GM23338 (cell line): ENCODE measurements around the gene NAA20. TPM values are rescaled to one million over a fixed set of nuclear protein-coding genes. Genes with fewer than 3 reads are reported as not detected.

ENCODE experiments used
- ATAC-seq: fragments of 200-7000 bp; cut with Tn5 transposase; 3 replicates; pipeline ENCODE4 v1.9.1; 2020
- DNase-seq: peaks from one replicate; pipeline ENCODE4 v3.0.0-alpha.2; 2015; ENCODE audit warnings: low spot score
- H2AFZ ChIP-seq: fragments of 200-600 bp; sonication (generic); 2 replicates; pipeline ENCODE4 v1.8.0; 2016; ENCODE audit warnings: antibody characterized with exemption, mild to moderate bottlenecking, moderate library complexity
- H3F3A ChIP-seq: fragments of 200-600 bp; sonication (generic); replicated peaks from 2 replicates; pipeline ENCODE4 v1.8.0; 2017; ENCODE audit warnings: antibody characterized with exemption, mixed run types, low read depth
- H3K27ac ChIP-seq: fragments of 200-600 bp; sonication (generic); 2 replicates; pipeline ENCODE4 v1.6.1; 2016; ENCODE audit warnings: low read depth
- H3K27me3 ChIP-seq: fragments of 200-600 bp; sonication (generic); 2 replicates; pipeline ENCODE4 v1.8.0; 2016; ENCODE audit warnings: mild to moderate bottlenecking, mixed run types, moderate library complexity; ENCODE audit not compliant: insufficient read depth
- H3K36me3 ChIP-seq: fragments of 200-600 bp; sonication (generic); 2 replicates; pipeline ENCODE4 v1.8.0; 2016; ENCODE audit warnings: mild to moderate bottlenecking; ENCODE audit not compliant: insufficient read depth
- H3K4me1 ChIP-seq: fragments of 200-600 bp; sonication (generic); 2 replicates; pipeline ENCODE4 v1.8.0; 2016; ENCODE audit warnings: mild to moderate bottlenecking, moderate library complexity; ENCODE audit not compliant: insufficient read depth
- H3K4me2 ChIP-seq: fragments of 200-600 bp; sonication (generic); 2 replicates; pipeline ENCODE4 v1.7.1; 2017; ENCODE audit warnings: mixed run types
- H3K4me3 ChIP-seq: fragments of 200-600 bp; sonication (generic); 2 replicates; pipeline ENCODE4 v1.6.1; 2016; ENCODE audit warnings: mixed run types
- H3K79me2 ChIP-seq: fragments of 200-600 bp; sonication (generic); replicated peaks from 2 replicates; pipeline ENCODE4 v1.8.0; 2017; ENCODE audit warnings: mild to moderate bottlenecking; ENCODE audit not compliant: insufficient read depth
- H3K9me2 ChIP-seq: fragments of 200-600 bp; sonication (generic); 2 replicates; pipeline ENCODE4 v1.8.0; 2017; ENCODE audit not compliant: insufficient read depth
- H4K20me1 ChIP-seq: fragments of 200-600 bp; sonication (generic); replicated peaks from 2 replicates; pipeline ENCODE4 v1.8.0; 2017; ENCODE audit warnings: mild to moderate bottlenecking; ENCODE audit not compliant: insufficient read depth
- H3K27ac Mint-ChIP-seq: 2 replicates; pipeline ENCODE4 v1.8.0; 2020; ENCODE audit warnings: inconsistent platforms, mild to moderate bottlenecking, moderate library complexity, mixed read lengths
- H3K27me3 Mint-ChIP-seq: 3 replicates; pipeline ENCODE4 v1.8.0; 2022; ENCODE audit warnings: low read depth, mild to moderate bottlenecking, moderate library complexity, mixed read lengths, inconsistent platforms; ENCODE audit not compliant: insufficient read depth, poor library complexity
- H3K36me3 Mint-ChIP-seq: 3 replicates; pipeline ENCODE4 v1.8.0; 2021; ENCODE audit warnings: low read depth, mild to moderate bottlenecking, inconsistent platforms, moderate library complexity, mixed read lengths
- H3K4me1 Mint-ChIP-seq: 3 replicates; pipeline ENCODE4 v1.8.0; 2020; ENCODE audit warnings: mild to moderate bottlenecking, inconsistent platforms, mixed read lengths
- H3K4me3 Mint-ChIP-seq: 3 replicates; pipeline ENCODE4 v1.8.0; 2021; ENCODE audit warnings: moderate library complexity, mild to moderate bottlenecking, inconsistent platforms, mixed read lengths
- H3K9me3 Mint-ChIP-seq: 3 replicates; pipeline ENCODE4 v1.8.0; 2020; ENCODE audit warnings: moderate library complexity, mild to moderate bottlenecking, inconsistent platforms, mixed read lengths
- CREB1 ChIP-seq: fragments of 250-450 bp; sonication (Bioruptor Pico); IDR thresholded peaks from 2 replicates; pipeline ENCODE4 v1.5.0; 2020; ENCODE audit warnings: low read depth, mild to moderate bottlenecking, moderate library complexity
- EZH2 ChIP-seq: fragments of 200-600 bp; sonication (generic); IDR thresholded peaks from one replicate; pipeline ENCODE4 v1.8.0; 2017; ENCODE audit warnings: antibody characterized with exemption, mild to moderate bottlenecking, low read depth; ENCODE audit not compliant: unreplicated experiment
- JUNB ChIP-seq: IDR thresholded peaks from one replicate; pipeline ENCODE4 v1.6.1; 2016; ENCODE audit warnings: antibody characterized with exemption; ENCODE audit not compliant: unreplicated experiment
- POLR2AphosphoS5 ChIP-seq: IDR thresholded peaks from 2 replicates; pipeline ENCODE4 v1.6.1; 2016; ENCODE audit warnings: antibody characterized with exemption, low read depth
- polyA plus RNA-seq: library from polyadenylated mRNA; unstranded; fragments of >200 nt; fragmentation: Nextera tagmentation; extraction: Ambion mirVana; gene quantifications from 2 replicates; pipeline ENCODE4 v1.2.1, GENCODE V29; 2016
- total RNA-seq: library from RNA; depleted of rRNA; stranded (reverse); fragments of >200 nt; shearing (Covaris generic); gene quantifications from 2 replicates; pipeline ENCODE4 v1.2.3, GENCODE V29; 2014
- TF ChIP-seq, protein P1 (sequence below): IDR thresholded peaks from 2 replicates; pipeline ENCODE4 v1.6.1; 2016; ENCODE audit warnings: antibody characterized with exemption
- TF ChIP-seq, protein P2 (sequence below): fragments of 250-450 bp; sonication (Bioruptor Pico); IDR thresholded peaks from 2 replicates; pipeline ENCODE4 v1.5.0; 2020; ENCODE audit warnings: mild to moderate bottlenecking, moderate library complexity

Gene NAA20
- total and polyA plus RNA-seq, 2 experiments from 2014 or later: 28.7 to 117 TPM

DNA sequence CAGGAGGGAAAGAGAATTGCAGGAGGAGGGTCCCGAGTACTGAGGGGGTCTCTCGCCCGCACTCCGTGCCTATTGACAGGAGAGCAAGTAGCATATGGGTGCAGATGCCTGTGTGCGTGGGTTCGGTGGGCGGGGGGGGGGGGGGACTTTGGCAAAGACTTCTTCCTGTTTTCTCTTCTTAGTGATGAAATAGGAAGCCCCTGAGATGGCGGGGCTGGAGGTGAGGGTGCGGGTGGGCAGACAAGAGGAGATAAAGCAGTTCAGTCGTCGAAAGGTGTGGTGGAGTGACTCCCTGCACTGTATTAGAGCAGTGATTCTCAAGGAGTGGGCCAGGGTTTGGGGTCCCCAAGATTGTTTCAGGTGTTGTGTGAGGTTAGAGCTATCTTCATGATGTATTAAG is 3.7 kb downstream of the NAA20 start:
- no peak overlapping the region for H3K4me3 ChIP-seq
- Mint-ChIP-seq H3K36me3 (peaks cover 5% of the 10 kb centered on the region; the same call in 2 of the 3 replicates), H3K4me1 (peaks cover 22% of the 10 kb centered on the region), H3K27me3 (peaks cover 11% of the 10 kb centered on the region), H3K4me3 (no peak overlapping the region), H3K27ac (no peak overlapping the region), H3K9me3 (no peaks in the 10 kb centered on the region)
- H3K9me2 ChIP-seq: no peaks in the 10 kb centered on the region
- peaks cover 11% of the 10 kb centered on the region for H4K20me1 ChIP-seq
- no peak overlapping the region for H3K4me2 ChIP-seq
- TF ChIP-seq JUNB (no peak), CREB1 (CRISPR knock-in tag) (no peak)
- TF ChIP-seq, protein P1, sequence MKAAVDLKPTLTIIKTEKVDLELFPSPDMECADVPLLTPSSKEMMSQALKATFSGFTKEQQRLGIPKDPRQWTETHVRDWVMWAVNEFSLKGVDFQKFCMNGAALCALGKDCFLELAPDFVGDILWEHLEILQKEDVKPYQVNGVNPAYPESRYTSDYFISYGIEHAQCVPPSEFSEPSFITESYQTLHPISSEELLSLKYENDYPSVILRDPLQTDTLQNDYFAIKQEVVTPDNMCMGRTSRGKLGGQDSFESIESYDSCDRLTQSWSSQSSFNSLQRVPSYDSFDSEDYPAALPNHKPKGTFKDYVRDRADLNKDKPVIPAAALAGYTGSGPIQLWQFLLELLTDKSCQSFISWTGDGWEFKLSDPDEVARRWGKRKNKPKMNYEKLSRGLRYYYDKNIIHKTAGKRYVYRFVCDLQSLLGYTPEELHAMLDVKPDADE: no peak
- H3K4me1 ChIP-seq: peaks cover 5% of the 10 kb centered on the region
- H3F3A ChIP-seq: no peaks in the 10 kb centered on the region
- no peaks in the 10 kb centered on the region for H3K36me3 ChIP-seq
- DNase-seq (no peak), ATAC-seq (no peak)
- H3K79me2 ChIP-seq: peaks cover 81% of the 10 kb centered on the region
- no peak overlapping the region for H3K27ac ChIP-seq
- no peak overlapping the region for H2AFZ ChIP-seq
- H3K27me3 ChIP-seq: no peaks in the 10 kb centered on the region

DNA sequence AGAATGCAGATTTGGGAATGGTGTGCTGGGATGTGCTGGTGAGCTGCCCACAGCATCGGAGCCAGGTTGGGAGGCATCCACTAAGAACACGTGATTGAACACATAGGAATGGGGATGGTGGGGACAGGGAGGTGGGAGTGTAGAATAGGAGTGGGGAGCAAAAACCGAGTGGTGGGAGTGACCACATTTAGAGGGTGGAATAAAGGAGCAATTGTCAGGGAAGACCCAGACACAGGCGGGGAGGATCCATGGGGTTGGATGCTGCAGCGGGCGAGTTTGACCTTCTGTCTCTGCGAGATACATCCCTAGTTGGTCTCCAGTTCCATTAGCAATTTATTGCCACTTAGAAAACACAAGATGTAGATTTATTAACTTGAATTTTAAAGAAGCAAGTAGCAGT is 4.7 kb downstream of the NAA20 start:
- H3K27me3 Mint-ChIP-seq: peaks cover 9% of the 10 kb centered on the region
- no peak for TF ChIP-seq EZH2
- peaks cover 21% of the 10 kb centered on the region for H3K4me1 Mint-ChIP-seq
- Histone ChIP-seq H3K9me2 (no peaks in the 10 kb centered on the region), H3K79me2 (peaks cover 88% of the 10 kb centered on the region), H3K36me3 (no peaks in the 10 kb centered on the region), H3F3A (no peaks in the 10 kb centered on the region), H3K4me1 (peaks cover 5% of the 10 kb centered on the region), H3K27me3 (no peaks in the 10 kb centered on the region), H3K27ac (no peak overlapping the region), H3K4me2 (no peak overlapping the region), H2AFZ (no peak overlapping the region), H4K20me1 (peaks cover 11% of the 10 kb centered on the region), H3K4me3 (no peak overlapping the region)
- DNase-seq (no peak), ATAC-seq (no peak)
- H3K4me3 Mint-ChIP-seq: no peak overlapping the region
- no peak overlapping the region for H3K27ac Mint-ChIP-seq
- H3K9me3 Mint-ChIP-seq: no peaks in the 10 kb centered on the region
- peaks cover 9% of the 10 kb centered on the region; the same call in 2 of the 3 replicates for H3K36me3 Mint-ChIP-seq

DNA sequence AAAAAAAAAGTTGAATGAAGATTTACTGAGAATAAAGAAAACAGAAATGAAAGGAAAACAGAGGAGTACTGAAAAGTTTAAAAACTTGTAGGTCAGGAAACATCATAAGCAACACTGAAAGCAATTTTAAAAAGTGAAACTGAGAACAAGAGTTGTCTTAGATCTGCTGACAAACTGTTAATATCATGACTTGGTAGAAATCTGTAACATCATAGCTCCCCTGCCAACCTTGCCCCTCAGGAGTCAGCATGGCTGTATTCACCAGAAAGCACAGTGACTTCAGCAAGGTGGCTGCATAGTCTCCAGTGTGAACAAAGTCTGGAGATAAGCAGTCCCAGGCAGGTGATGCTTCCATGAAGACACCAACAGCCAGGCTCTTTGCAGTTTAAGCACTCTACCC is 5.3 kb downstream of the NAA20 start:
- peaks cover 11% of the 10 kb centered on the region for H4K20me1 ChIP-seq
- Mint-ChIP-seq H3K27ac (no peak overlapping the region), H3K27me3 (peaks cover 7% of the 10 kb centered on the region), H3K4me3 (no peak overlapping the region), H3K4me1 (peaks cover 19% of the 10 kb centered on the region), H3K36me3 (peaks cover 11% of the 10 kb centered on the region), H3K9me3 (no peaks in the 10 kb centered on the region)
- H3K4me2 ChIP-seq: no peak overlapping the region
- H3K27ac ChIP-seq: no peak overlapping the region
- DNase-seq (no peak), ATAC-seq (no peak)
- H2AFZ ChIP-seq: no peak overlapping the region
- H3K79me2 ChIP-seq: peaks cover 93% of the 10 kb centered on the region
- H3F3A ChIP-seq: no peaks in the 10 kb centered on the region
- no peaks in the 10 kb centered on the region for H3K9me2 ChIP-seq
- H3K4me3 ChIP-seq: no peak overlapping the region
- H3K27me3 ChIP-seq: no peaks in the 10 kb centered on the region
- H3K36me3 ChIP-seq: peaks cover 2% of the 10 kb centered on the region; the same call in 1 of the 2 replicates
- H3K4me1 ChIP-seq: peaks cover 5% of the 10 kb centered on the region
- TF ChIP-seq CREB1 (CRISPR knock-in tag) (no peak), POLR2AphosphoS5 (no peak), JUNB (no peak)
- TF ChIP-seq, protein P2, sequence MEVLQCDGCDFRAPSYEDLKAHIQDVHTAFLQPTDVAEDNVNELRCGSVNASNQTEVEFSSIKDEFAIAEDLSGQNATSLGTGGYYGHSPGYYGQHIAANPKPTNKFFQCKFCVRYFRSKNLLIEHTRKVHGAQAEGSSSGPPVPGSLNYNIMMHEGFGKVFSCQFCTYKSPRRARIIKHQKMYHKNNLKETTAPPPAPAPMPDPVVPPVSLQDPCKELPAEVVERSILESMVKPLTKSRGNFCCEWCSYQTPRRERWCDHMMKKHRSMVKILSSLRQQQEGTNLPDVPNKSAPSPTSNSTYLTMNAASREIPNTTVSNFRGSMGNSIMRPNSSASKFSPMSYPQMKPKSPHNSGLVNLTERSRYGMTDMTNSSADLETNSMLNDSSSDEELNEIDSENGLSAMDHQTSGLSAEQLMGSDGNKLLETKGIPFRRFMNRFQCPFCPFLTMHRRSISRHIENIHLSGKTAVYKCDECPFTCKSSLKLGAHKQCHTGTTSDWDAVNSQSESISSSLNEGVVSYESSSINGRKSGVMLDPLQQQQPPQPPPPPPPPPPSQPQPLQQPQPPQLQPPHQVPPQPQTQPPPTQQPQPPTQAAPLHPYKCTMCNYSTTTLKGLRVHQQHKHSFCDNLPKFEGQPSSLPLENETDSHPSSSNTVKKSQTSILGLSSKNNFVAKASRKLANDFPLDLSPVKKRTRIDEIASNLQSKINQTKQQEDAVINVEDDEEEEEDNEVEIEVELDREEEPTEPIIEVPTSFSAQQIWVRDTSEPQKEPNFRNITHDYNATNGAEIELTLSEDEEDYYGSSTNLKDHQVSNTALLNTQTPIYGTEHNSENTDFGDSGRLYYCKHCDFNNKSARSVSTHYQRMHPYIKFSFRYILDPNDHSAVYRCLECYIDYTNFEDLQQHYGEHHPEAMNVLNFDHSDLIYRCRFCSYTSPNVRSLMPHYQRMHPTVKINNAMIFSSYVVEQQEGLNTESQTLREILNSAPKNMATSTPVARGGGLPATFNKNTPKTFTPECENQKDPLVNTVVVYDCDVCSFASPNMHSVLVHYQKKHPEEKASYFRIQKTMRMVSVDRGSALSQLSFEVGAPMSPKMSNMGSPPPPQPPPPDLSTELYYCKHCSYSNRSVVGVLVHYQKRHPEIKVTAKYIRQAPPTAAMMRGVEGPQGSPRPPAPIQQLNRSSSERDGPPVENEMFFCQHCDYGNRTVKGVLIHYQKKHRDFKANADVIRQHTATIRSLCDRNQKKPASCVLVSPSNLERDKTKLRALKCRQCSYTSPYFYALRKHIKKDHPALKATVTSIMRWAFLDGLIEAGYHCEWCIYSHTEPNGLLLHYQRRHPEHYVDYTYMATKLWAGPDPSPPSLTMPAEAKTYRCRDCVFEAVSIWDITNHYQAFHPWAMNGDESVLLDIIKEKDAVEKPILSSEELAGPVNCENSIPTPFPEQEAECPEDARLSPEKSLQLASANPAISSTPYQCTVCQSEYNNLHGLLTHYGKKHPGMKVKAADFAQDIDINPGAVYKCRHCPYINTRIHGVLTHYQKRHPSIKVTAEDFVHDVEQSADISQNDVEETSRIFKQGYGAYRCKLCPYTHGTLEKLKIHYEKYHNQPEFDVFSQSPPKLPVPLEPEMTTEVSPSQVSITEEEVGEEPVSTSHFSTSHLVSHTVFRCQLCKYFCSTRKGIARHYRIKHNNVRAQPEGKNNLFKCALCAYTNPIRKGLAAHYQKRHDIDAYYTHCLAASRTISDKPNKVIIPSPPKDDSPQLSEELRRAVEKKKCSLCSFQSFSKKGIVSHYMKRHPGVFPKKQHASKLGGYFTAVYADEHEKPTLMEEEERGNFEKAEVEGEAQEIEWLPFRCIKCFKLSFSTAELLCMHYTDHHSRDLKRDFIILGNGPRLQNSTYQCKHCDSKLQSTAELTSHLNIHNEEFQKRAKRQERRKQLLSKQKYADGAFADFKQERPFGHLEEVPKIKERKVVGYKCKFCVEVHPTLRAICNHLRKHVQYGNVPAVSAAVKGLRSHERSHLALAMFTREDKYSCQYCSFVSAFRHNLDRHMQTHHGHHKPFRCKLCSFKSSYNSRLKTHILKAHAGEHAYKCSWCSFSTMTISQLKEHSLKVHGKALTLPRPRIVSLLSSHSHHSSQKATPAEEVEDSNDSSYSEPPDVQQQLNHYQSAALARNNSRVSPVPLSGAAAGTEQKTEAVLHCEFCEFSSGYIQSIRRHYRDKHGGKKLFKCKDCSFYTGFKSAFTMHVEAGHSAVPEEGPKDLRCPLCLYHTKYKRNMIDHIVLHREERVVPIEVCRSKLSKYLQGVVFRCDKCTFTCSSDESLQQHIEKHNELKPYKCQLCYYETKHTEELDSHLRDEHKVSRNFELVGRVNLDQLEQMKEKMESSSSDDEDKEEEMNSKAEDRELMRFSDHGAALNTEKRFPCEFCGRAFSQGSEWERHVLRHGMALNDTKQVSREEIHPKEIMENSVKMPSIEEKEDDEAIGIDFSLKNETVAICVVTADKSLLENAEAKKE (CRISPR knock-in tag): no peak
